HepG2 (cell line): ENCODE data around the gene ETFRF1.

Experiments used
- MXI1 ChIP-seq: IDR thresholded peaks from 3 replicates; pipeline ENCODE4 v1.6.1; 2012; ENCODE audit warnings: low read depth, low read length, inconsistent platforms, borderline replicate concordance
- NBN ChIP-seq: fragments of 450-650 bp; conservative IDR thresholded peaks from 2 replicates; pipeline ENCODE4 v1.6.1; 2017
- NONO ChIP-seq, 2 experiments: fragments of 450-650 bp in 1 of 2; sonication (generic) in 1 of 2; formaldehyde crosslinking in 1 of 2; IDR thresholded peaks in 1 of 2; conservative IDR thresholded peaks in 1 of 2; 2 replicates each; pipeline versions ENCODE4 v1.6.1 to v1.8.0; 2017 to 2022; ENCODE audit warnings: mild to moderate bottlenecking in 1 of 2, missing genetic modification reagents in 1 of 2, moderate library complexity in 1 of 2
- STAT6 ChIP-seq: sonication (generic); formaldehyde crosslinking; IDR thresholded peaks from 2 replicates; pipeline ENCODE4 v1.4.0; 2020; ENCODE audit warnings: missing genetic modification reagents, mild to moderate bottlenecking, borderline replicate concordance
- ZBTB4 ChIP-seq: sonication (generic); formaldehyde crosslinking; IDR thresholded peaks from 2 replicates; pipeline ENCODE4 v1.4.0; 2020; ENCODE audit warnings: missing genetic modification reagents, mild to moderate bottlenecking, borderline replicate concordance
- ZNF362 ChIP-seq: sonication (generic); formaldehyde crosslinking; IDR thresholded peaks from 2 replicates; pipeline ENCODE4 v1.4.0; 2020; ENCODE audit warnings: missing genetic modification reagents, mild to moderate bottlenecking, borderline replicate concordance
- ZXDC ChIP-seq: sonication (generic); formaldehyde crosslinking; IDR thresholded peaks from 2 replicates; pipeline ENCODE4 v1.5.0; 2020; ENCODE audit warnings: mild to moderate bottlenecking, missing genetic modification reagents

- TF ChIP-seq STAT6 (CRISPR knock-in tag) (no peak), MXI1 (no peak), NBN (no peak), NONO (IDR thresholded peaks at IDR 0.05) (no peak), NONO (CRISPR knock-in tag; conservative IDR thresholded peaks at IDR 0.05) (no peak), ZNF362 (no peak), ZXDC (no peak), ZBTB4 (CRISPR knock-in tag) (no peak)
These were observed 39.9 kb upstream of the ETFRF1 start for GRCh38 chr12:25155022-25155576.
